Activated gamma-delta T cell (primary cell): ENCODE results near the gene HM13.
"Not testable (repeated sequence)": the region's sequence is repeated elsewhere in the genome, so short reads cannot be mapped to it uniquely, and the experiment has no call there.

Source experiments
- DNase-seq: peaks from one replicate; lab custom pipeline; 2025; lab: John Stamatoyannopoulos, UW

The HM13 gene

DNA sequence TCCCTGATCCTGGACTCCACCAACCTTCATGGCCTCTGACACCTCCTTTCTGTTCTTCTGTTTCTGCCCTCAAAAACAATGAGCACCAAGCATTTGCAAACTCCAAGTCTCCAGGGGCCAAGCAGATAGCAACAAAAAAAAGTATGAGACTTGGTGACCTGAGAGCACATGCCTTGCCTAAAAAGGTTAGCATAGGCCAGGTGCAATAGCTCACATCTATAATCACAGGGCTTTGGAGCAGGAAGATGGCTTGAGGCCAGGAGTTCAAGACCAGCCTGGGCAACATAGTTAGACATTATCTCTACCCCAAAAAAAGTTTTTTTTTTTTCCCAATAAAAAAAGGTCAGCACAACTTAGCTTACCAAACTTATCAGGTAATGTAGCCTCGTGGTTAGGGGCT, 13.7 kb upstream of the HM13 start:
- DNase-seq: no peak

DNA sequence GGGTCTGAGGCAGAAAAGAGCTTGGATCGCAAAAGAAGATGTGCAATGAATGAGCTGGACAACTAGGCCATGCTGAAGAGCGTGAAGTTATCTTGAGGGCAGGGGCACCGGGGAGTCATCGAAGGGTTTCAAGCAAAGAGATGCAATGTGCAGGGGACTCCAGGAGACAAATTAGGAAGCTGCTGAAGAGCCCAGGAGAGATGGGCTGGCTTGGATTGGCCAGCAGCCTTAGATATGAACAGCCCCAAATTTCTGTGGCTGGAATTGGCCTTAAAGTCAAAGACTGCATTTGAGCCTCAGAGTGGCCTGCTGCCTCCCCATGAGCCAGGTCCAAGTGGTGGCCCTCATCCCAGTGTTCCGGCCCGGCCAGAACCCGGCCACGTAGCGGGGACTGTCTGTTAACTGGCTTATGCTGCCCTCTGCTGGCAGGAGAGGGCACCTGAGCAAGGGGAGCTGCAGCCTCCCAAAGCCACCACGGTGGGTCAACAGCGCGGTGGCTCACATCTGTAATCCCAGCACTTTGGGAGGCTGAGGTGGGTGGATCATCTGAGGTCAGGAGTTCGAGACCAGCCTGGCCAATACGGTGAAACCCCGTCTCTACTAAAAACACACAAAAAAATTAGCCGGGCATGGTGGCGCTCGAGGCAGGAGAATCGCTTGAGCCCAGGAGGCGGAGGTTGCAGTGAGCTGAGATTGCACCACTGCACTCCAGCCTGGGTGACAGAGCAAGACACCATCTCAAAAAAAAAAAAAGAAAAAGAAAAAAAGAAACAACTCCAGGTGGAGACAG, 11.2 kb upstream of the HM13 start:
- not testable (repeated sequence) for DNase-seq

DNA sequence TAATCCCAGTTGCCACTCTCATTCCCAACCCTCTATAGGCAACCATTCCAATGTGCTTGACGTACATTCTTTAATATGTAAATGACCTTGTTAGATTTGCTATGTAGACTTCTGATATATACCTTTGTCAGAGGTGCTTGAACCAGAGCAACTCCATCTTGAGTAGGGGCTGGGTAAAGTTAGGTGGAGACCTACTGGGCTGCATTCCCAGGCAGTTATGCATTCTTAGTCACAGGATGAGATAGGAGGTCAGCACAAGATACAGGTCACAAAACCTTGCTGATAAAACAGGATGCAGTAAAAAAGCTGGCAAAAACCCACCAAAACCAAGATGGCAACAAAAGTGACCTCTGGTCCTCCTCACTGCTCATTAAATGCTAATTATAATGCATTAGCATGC, 8.3 kb upstream of the HM13 start:
- no peak for DNase-seq

- DNase-seq: no peak
Measured at GRCh38 chr20:31508517-31509244, 5.6 kb upstream of the HM13 start.

DNA sequence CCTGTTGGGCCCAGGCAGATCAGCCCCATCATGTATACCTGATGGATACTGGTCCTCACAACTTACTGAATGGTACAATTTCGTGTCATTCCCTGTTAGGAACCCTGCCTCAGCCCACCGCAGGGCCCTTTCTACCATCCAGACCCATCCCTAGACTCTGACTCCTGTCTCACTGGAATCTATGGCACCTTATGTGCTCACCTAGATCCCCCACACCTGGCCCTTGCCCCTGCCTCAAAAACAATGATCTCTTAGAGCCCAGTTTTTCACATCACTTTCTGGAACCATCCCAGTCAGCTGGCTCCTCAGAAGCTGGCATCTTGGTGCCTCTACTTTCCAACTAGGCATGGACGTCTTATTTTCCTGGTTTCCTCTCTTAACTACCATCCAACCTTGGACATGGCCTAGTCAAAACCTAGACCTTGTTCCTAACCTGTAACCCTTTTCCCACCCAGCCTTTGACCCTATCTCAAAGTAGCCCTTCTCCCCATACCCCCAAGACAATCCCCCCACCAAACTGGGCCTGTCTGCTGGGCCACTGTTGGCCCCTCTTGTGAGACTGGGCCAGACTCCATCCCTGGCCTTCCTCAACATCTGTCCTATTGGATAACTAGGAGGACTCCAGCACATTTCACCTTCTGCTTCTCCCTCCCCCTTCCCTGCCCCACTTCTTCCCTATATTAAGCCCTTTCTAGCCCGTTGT, 981 bp downstream of the HM13 start:
- no peak for DNase-seq

GRCh38 chr20:31515775-31516107, 1.5 kb downstream of the HM13 start:
- DNase-seq: no peak

DNA sequence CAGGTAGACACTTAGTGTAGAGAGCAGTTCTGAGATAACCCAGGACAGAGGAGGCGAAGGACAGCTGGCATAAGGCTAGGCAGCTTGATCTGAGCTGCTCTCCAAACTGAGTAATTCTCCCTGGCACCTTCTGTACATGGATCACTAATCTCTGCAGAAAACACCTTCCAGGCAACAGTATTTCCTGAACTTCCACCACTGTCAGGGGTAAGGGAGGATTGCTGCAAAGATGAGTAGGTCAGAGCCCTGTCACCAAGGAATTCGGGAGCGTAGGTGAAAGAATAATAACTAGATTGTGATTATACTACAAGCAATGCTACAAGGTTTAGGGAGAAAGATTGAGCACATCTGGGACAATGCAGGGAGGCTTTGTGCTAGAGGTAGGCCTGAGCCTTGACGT, 1.9 kb downstream of the HM13 start:
- DNase-seq: no peak

DNA sequence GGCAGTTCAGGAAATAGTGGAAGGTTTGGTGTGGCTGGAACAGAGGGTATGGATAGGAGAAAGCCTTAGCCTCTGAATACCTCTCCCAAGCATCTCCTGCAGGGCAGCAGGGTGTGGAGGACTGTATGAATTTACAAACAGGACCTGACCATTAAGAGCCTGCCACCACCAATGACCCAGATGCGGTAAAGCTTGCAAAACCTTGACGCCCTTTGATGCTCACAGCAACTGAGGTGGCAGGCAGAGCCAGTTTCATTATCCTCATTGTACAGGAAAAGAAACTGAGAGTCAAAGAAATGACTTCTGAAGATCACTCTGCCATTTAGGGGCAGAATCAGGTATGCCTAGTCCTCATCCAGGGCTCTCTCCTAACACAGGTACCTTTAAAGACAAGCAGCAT, 2.4 kb downstream of the HM13 start:
- no peak for DNase-seq

DNA sequence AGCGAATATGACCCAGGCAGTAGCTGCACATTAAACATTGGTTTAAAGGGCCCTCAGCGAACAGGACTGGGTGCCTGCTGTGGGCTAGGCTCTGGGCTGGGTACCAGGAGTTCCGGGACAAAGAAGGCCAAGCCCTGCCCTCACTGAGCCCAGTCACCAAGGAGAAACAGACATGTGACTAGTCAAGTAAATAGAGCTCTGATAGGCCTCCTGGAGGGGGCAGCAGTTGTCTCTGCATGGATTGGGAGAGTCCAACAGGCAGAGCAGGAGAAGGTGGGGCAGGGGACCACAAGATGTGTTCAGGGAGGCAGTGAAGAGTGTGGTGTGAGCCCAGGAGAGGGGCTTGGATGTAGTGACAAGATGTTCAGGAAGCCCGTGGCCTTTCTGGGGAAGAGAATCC, 3.1 kb downstream of the HM13 start:
- no peak for DNase-seq

GRCh38 chr20:31521267-31521666, 7.0 kb downstream of the HM13 start:
- not testable (repeated sequence) for DNase-seq

DNA sequence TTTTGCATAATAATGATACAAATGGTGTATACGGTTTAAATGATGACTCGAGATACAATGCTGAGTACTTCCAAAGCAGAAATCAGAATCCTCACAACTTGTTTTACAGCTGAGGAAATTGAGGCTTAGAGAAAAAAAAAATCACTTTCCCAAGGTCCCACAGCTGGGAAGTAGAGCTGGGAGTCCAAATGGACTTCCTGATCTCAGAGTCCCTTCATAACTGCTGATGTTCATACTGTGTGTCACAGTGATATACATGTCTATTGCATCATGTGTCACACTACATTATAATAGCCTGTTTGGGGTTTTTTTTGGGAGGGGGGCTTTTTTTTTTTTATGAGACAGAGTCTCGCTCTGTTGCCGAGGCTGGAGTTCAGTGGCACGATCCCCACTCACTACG, 8.5 kb downstream of the HM13 start:
- DNase-seq: no peak

DNA sequence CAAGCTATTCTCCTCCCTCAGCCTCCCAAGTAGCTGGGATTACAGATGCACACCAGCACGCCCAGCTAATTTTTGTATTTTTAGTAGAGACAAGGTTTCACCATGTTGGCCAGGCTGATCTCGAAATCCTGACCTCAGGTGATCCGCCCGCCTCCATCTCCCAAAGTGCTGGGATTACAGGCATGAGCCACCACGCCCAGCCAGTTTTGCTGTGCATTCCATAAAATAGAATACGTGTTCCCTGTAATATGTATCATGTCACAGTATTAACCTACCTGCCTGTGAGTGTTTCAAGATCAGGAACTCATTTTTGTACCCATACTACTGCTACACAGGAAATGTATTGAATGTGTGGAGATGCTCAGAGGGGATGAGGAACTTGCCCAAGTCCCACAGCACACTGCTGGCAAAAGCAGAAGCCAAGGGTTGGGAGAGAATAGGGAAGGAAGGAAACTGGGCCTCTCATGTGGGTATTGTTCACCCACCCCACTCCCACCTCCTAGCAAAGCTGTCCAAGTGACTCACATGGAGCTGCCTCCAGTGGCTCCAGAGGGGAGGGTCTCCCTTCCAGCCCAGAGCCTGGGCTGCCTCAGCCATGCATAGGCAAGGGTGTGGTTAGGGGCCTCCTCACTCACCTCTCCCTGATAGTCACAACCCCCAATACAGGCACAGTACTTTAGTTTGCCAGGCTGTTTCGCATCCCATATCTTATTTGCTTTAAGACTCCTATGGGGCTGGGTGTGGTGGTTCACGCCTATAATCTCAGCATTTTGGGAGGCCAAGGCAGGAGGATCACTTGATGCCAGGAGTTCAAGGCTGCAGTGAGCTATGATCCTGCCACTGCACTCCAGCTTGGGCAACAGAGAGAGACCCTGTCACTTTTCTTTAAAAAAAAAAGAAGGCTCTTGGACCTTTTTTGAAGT, 9.4 kb downstream of the HM13 start:
- no peak for DNase-seq

- no peak for DNase-seq
Measured at GRCh38 chr20:31527266-31527665, 13.0 kb downstream of the HM13 start.

DNA sequence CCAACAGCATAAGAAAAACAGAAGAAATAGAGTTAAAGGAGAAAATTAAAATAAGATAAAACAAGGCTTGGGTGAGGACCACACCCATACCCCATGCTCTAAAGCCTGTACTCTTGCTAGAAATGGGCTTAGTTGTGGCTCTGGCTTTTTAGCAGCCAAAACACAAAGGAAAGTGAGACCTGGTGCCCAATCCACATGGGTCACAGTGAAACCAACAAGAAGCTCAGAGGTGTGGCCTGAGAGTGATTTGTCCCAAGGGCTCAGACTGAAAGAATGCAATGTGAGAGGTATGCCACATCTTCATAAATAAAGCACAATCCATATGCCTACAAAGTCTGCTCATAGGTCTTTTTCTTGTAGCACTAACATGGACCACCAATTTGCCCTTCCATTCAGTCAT, 21.1 kb downstream of the HM13 start:
- DNase-seq: no peak

- DNase-seq: no peak
Measured at GRCh38 chr20:31536575-31536974, 22.3 kb downstream of the HM13 start.

GRCh38 chr20:31537116-31537871, 23.1 kb downstream of the HM13 start:
- no peak for DNase-seq

- no peak for DNase-seq
Measured at GRCh38 chr20:31537890-31538289, 23.6 kb downstream of the HM13 start.

DNA sequence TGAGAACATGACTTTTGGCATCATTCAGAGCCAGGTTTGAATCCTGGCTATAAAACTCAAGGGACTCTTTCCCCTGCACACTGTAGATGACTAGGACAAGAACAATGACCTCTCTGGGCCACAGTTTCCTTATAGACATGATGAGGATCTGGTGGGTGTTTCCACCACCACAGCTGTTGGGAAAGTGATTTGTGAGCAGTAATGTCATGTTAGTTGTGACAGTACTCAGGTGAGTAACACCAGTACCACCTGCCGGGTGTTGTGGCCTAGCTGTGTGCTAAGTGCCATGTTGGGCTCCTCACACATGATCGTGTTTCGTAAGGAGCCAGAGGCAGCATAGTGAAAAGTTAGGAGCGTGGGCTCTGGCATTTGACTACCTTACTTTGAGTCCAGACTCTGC, 24.1 kb downstream of the HM13 start:
- DNase-seq: no peak

- DNase-seq: not testable (repeated sequence)
Measured at GRCh38 chr20:31539636-31540035, 25.4 kb downstream of the HM13 start.

DNA sequence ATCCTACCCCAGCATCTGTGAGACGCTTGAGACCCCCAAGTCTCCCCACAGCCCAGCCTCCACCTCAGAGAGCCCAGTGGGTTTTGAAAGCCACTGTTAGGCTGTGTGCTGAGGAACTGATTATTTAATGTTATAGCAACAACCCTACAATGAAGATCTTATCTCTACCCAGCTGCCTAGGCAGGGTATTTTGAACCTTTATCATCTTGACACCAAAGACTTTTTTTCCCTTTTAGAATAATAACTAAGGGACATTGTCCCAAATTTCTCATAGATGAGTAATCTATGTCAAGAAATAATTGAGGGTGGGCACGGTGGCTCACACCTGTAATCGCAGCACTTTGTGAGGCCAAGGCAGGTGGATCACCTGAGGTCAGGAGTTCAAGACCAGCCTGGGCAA, 26.2 kb downstream of the HM13 start:
- no peak for DNase-seq

DNA sequence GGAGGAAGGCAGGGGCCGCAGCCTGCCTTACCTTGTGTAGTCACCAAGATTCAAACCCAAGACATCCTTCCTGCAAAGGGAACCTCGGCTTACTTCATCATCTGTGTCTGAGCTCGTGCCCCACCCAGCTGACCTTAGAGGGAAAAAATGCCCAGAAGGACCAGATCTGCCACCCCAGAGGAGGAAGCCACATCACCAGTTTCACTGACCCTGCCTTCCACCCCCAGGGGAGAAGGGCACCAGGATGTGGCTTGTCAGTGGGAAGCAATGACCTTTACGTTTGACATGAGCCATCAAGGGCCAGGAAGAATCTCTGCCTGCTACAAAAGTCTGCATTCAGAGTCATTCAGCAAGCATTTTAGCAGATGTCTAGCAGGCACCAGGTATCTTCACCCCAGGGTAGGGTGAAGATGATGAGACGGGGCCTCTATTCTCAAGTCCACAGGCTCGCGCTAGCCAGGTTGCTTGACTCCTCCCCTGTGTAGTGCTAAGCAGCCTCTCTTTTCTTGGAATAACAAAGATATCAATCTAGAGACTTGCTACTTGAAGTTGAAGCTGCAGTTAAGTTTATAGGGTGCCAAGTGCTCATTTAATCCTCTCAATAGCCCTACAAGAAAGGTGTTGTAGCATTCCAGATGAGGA, 28.1 kb downstream of the HM13 start:
- DNase-seq: no peak
